DMS153 (cell line): ENCODE results near the gene HS6ST1.
A peak's percentile ranks its signal among the peaks of the same experiment; 100 is the strongest.

ENCODE experiments used
- DNase-seq: peaks from one replicate; lab custom pipeline; 2025; lab: John Stamatoyannopoulos, UW

HS6ST1 gene

DNA sequence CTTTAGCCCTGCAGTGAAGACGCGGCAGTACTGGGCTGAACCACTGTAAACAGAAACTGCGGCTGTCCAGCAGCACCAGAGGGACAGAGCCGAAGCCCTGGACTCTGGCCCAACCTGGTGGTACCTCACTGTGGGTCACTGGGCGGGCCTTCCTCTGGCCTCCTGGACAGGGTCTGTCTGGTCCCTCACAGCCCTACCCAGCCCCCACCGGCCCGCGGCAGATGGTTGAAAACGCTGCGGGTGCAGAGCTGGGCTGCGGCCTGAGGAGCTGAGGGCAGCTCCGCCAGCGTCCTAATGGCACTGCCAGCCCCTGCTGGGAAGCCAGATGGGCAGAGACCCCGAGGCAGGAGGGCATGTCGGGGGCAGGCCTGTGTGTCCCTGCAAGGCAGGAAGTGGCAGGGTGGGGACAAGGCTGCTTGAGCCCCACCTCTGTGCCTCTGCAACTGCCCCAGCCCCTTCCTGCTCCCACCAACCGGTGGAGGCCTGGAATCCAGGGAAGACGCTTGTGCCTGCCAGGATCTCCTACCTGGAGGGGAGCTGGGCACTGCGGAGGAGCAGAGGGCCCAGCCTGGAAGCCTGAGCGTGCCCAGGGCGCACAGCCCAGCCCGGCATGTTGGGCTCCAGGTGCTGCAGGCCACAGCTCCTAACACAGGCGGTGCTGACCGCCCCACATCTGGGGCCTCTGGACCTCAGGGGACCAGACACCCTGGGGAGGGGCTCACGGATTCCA, 36.3 kb downstream of the HS6ST1 start:
- DNase-seq: no peak

- DNase-seq: no peak
Measured at GRCh38 chr2:128281852-128282245, 36.8 kb downstream of the HS6ST1 start.

GRCh38 chr2:128280901-128281321, 37.8 kb downstream of the HS6ST1 start:
- DNase-seq: no peak

DNA sequence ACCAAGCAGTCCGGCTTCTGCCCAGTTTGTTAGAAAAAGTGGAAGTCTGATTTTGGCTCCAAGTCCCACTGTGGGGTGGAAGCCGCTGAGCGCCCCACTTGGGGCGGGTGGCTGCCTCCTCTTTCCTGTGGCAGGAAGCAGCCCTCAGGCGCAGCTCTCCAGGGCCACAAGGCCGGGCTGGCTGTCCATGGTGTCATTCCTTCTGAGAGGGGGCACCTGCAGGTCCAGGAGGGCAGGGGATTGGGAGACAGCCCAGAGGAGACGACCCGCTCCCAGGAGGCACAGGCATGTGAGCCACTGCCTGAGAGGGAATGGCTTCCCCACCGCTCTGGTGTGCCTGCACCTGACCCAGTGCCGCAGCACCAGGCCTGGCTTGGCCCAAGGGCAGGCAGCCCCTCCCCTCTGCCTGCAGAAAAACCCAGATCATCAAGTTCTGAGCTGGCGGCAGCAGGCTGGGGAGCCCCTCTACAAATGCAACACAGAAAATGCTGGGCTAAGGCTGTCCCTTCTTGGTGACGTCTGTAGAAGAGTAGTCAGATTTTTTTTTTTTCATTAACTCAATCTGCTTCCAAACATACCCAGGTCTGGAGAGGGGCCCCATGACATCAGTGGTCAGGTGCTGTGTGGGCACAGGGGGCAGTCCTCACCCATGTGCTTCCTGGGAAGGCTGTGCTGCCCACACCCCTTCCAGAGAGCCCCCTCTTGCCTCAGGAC, 38.4 kb downstream of the HS6ST1 start:
- DNase-seq: no peak

DNA sequence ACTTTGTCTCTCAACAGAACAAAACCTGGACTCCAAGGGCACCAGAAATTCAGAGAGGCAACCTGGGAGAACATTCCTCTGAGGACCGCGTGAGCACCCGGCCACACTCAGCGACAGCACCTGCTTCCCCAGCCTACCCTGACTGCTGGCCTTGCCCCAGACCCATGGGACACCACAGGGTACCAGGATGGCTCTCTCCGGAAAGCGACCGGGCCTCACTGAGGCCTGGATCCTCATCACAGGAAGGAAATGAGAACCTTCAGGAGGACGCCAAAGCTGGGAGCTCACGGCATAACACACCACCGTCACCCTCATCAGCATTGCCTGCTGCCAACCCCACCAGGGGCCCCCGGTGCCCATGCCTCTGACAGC, 38.9 kb downstream of the HS6ST1 start:
- no peak for DNase-seq

GRCh38 chr2:128279009-128279408, 39.7 kb downstream of the HS6ST1 start:
- DNase-seq: no peak

- DNase-seq: no peak
Measured at GRCh38 chr2:128277961-128278681, 40.5 kb downstream of the HS6ST1 start.

GRCh38 chr2:128276878-128277675, 41.6 kb downstream of the HS6ST1 start:
- no peak for DNase-seq

DNA sequence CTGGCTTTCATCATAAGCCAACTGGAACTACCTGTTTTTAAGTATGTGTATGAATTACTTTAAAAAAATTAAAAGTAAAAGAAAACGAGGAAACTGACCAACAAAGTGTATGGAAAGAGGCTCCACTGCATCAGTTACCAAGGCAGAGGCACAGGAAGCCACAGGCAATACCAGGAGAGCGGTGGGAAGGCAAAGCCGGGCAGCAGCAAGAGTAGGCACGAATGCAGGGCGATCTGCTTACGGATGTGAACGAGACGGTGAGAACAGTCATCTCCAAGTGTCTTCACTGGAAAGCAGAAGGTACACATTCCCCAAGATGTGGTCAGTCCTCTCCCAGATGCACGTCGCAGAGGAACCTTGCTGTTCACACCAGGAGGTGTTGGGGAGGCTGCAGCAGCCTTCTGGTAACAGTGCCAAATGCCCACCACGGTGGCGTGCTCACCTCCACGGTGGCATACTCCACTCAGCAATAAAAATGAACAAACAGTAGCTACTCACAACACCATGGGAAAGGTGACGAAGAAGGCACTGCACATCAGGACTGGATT, 43.1 kb downstream of the HS6ST1 start:
- no peak for DNase-seq

GRCh38 chr2:128274218-128274617, 44.5 kb downstream of the HS6ST1 start:
- no peak for DNase-seq

DNA sequence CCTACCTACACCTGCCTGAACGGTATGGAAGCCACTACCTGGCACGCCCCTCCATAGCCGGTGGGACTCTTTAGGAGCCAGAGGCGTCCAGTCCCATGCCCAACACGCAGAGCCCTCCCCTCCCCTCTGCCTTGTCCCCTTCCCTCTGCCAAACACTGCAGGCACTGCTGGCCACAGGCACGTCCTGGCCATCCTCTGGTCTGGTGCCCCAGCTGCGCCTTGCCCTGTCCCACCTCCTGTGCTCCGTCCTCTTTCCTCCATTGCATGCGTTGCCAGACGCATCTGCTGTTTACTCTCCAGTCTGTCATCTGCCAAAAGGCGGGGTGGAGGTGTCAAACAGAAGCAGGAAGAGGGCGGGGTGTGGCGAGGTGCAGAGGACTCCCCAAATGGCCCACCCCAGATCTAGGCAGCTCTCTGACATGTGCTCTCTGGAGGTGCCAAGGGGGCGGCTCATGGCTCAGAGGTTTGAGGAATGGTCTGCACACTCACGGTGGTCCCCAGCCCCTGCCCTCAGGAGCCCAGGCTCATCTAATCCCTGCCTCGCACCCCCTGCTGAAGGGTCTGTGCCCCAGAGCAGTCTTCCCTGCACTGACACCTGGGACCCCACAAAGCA, 45.1 kb downstream of the HS6ST1 start:
- DNase-seq: no peak

DNA sequence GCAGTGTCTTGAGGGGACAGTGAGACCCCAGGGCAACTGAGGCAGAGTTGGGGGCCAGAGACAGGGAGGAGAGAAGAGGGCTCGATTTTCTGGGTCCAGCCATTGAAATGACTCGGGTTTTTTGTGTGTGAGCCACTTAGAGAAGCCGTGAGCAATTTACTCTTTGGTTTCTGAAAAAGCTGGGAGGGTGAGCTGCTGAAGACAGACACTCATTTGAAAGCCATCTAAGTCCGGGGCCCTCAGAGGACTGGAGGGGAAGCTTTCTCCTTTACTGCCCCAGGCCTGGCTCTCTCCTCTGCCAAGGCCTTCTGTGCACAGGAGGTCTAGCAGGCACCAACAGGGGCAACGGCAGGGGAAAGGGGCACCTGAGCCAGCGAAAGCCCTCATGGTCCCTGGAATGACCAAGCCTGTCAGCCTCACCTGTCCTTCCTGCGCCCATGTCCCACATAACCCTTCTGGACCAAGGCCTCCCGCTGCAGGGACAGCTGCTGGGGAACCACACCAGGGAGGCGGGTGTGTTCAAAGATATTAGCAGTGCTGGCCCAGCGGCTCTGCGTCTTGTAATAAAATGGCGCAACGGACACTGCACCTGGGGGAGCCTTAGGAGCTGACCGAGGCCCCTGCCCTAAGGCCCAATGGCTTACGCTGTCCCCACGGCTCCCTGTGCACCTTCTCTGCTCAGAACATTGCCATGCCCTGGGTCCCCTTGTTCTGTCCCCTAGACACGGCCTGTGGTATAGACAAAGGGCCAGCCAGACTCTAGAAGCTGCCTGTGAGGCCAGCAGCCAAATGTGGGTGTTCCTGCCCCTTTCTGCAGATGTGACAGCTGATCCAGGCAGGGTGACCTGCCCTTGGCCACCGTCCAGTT, 45.8 kb downstream of the HS6ST1 start:
- peak; percentile 17 for DNase-seq

- no peak for DNase-seq
Measured at GRCh38 chr2:128271911-128272600, 46.6 kb downstream of the HS6ST1 start.

- no peak for DNase-seq
Measured at GRCh38 chr2:128271597-128271910, 47.1 kb downstream of the HS6ST1 start.

- no peak for DNase-seq
Measured at GRCh38 chr2:128270672-128271596, 47.7 kb downstream of the HS6ST1 start.

- no peak for DNase-seq
Measured at GRCh38 chr2:128269990-128270671, 48.5 kb downstream of the HS6ST1 start.

DNA sequence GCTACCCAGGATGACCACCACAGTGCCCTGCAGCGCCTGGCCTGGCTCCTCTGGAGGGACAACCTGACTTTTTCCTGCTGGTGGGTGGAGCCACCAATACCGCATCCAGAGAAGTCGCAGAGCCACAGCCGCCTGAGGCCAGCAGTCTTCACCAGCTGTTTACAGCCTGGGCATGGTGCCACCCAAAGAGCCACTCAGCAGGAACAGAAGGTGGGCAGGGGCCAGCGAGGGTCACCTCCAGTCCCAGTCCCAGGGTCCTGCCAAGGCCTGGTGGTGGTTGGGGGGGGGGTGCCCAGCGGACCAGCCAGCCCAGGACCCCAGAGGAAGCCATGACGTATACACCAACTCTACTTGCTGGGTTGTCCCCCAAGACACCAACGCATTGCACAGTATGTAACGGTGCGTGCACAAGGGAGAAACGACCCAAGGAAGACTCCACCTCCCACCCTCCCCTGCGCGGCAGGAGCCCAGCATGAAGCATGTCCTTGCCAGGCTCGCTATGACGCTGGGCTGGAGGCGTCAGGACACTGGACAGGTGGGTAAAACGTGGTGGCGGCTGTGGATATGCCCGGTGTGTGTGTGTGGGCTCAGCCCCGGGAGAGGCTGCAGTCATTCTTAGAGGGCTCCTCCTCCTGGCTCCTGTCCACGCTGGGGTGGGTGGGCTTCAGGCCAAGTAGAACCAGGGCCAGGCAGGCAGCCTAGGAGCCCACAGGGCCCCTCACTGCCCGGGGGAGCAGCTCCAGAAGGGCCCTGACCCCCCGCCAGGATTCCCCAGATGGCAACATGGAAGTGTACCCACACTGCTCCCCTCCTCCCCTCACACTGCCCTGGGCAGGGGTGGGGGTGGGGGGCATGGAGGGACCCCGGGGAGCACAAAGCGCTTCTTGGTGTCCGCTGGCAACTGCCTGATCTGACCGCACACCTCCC, 49.3 kb downstream of the HS6ST1 start:
- DNase-seq: no peak
